HAP-1 (cell line): ENCODE measurements around the gene LRCH3.
"Not testable (repeated sequence)": the region's sequence is repeated elsewhere in the genome, so short reads cannot be mapped to it uniquely, and the experiment has no call there.

Source experiments
- DNase-seq, 2 experiments: peaks; one replicate each; pipeline ENCODE4 v3.0.0-alpha.2; 2016 to 2020; ENCODE audit warnings: low spot score in 2 of 2
- H3K27me3 ChIP-seq: fragments of 250-450 bp; sonication (Bioruptor Pico); 2 replicates; pipeline ENCODE4 v1.5.1; 2020; ENCODE audit warnings: low read depth, mild to moderate bottlenecking, moderate library complexity
- H3K36me3 ChIP-seq: fragments of 250-450 bp; sonication (Bioruptor Pico); replicated peaks from 2 replicates; pipeline ENCODE4 v1.5.1; 2020; ENCODE audit warnings: mild to moderate bottlenecking
- H3K4me1 ChIP-seq: fragments of 250-450 bp; sonication (Bioruptor Pico); 2 replicates; pipeline ENCODE4 v1.5.1; 2020; ENCODE audit warnings: mild to moderate bottlenecking
- H3K4me3 ChIP-seq: fragments of 250-450 bp; sonication (Bioruptor Pico); 2 replicates; pipeline ENCODE4 v1.5.1; 2020; ENCODE audit warnings: mild to moderate bottlenecking, moderate library complexity
- H3K9me3 ChIP-seq: fragments of 250-450 bp; sonication (Bioruptor Pico); 2 replicates; pipeline ENCODE4 v1.5.1; 2020; ENCODE audit warnings: mild to moderate bottlenecking, moderate library complexity
- in situ Hi-C: fragments of 300-500 bp; cut with MboI; formaldehyde crosslinking; loops from 3 replicates; pipeline ENCODE4 v1.14.3; 2020; ENCODE audit warnings: low sequenced_read_pairs, inconsistent platforms, mixed read lengths

The LRCH3 gene

GRCh38 chr3:197921429-197922275 lies 130.6 kb downstream of the LRCH3 start:
- in situ Hi-C loops, result not testable (repeated sequence)

GRCh38 chr3:197926418-197926817 lies 135.4 kb downstream of the LRCH3 start:
- Histone ChIP-seq H3K36me3 (no peaks in the 10 kb centered on the region), H3K9me3 (no peaks in the 10 kb centered on the region), H3K27me3 (no peaks in the 10 kb centered on the region), H3K4me3 (no peak overlapping the region), H3K4me1 (peaks cover 5% of the 10 kb centered on the region)
- DNase-seq, result peak in 1 of 2 experiments; percentile 65
- in situ Hi-C loops, result no loop called here

More at GRCh38 chr3:197921429-197922275, 130.6 kb downstream of the LRCH3 start:
- not testable (repeated sequence) for H3K4me1 ChIP-seq, H3K4me3 ChIP-seq, H3K9me3 ChIP-seq, H3K36me3 ChIP-seq, H3K27me3 ChIP-seq, DNase-seq

- H3K9me3 ChIP-seq, DNase-seq, H3K4me1 ChIP-seq, H3K36me3 ChIP-seq, in situ Hi-C loops, H3K4me3 ChIP-seq, H3K27me3 ChIP-seq: not testable (repeated sequence)
Measured at GRCh38 chr3:197927578-197927977, 136.5 kb downstream of the LRCH3 start.

GRCh38 chr3:197936819-197937384 lies 145.8 kb downstream of the LRCH3 start:
- Histone ChIP-seq H3K4me1 (peaks cover 14% of the 10 kb centered on the region), H3K36me3 (no peaks in the 10 kb centered on the region), H3K27me3 (0 out of 2 replicates have a peak, but pooled peaks cover 2% of the 10 kb centered on the region), H3K9me3 (no peaks in the 10 kb centered on the region), H3K4me3 (no peak overlapping the region)
- in situ Hi-C loops, result no loop called here
- peak; percentile 80 to 95 for DNase-seq
